Measurements from ENCODE around the gene RFX4. TPM values are rescaled to one million over a fixed set of nuclear protein-coding genes. Genes with fewer than 3 reads are reported as not detected.

The RFX4 gene
- total and polyA plus RNA-seq, 2 donors (not counting 1 experiment from before 2014, with no cell fraction given): not detected

- no peaks in the 10 kb centered on the region for H3K4me1 ChIP-seq (ENCODE audit: control insufficient read depth, extremely low read depth, insufficient read depth, low read length)
- H3K36me3 ChIP-seq (ENCODE audit: control insufficient read depth, insufficient read depth, low read length): no peaks in the 10 kb centered on the region
- H4K20me1 ChIP-seq (ENCODE audit: control insufficient read depth, extremely low read depth, insufficient read depth, low read length): no peaks in the 10 kb centered on the region
- H3K79me2 ChIP-seq (ENCODE audit: control insufficient read depth, insufficient read depth, low read length): no peaks in the 10 kb centered on the region
- TF ChIP-seq EZH2 (IDR thresholded peaks at IDR 0.05; ENCODE audit: low read length, missing control alignments) (no peak), CTCF (conservative IDR thresholded peaks at IDR 0.05 in 1 of 2, IDR thresholded peaks at IDR 0.05 in 1 of 2; ENCODE audit: low read depth in 1 of 2, low read length in 2 of 2) (no peak)
- no peak overlapping the region for H3K4me2 ChIP-seq (ENCODE audit: extremely low read depth, insufficient read depth, low read length)
- no peaks in the 10 kb centered on the region for H3K9me3 ChIP-seq (ENCODE audit: control insufficient read depth, insufficient read depth, low read depth, low read length)
- peaks cover 3% of the 10 kb centered on the region for H3K27me3 ChIP-seq (ENCODE audit: control insufficient read depth, insufficient read depth, low read length)
- no peak overlapping the region for H3K4me3 ChIP-seq (replicated peaks in 1 of 4; ENCODE audit: control extremely low read depth in 1 of 4, insufficient read depth in 1 of 4, low read depth in 3 of 4, low read length in 4 of 4)
- peak in 1 of 2 donors; percentile 64 for DNase-seq (ENCODE audit: low read depth in 2 of 2)
- H3K9ac ChIP-seq (ENCODE audit: insufficient read depth, low read length): no peak overlapping the region
- H2AFZ ChIP-seq (ENCODE audit: low read length): no peak overlapping the region
- no peak overlapping the region for H3K27ac ChIP-seq (ENCODE audit: insufficient read depth, low read length)
Observed at GRCh38 chr12:106739318-106739717, 156.5 kb downstream of the RFX4 start.

GRCh38 chr12:106739815-106740530 is 157.2 kb downstream of the RFX4 start:
- peak; percentile 37 to 66 for DNase-seq (ENCODE audit: low read depth in 2 of 2)
- no peak overlapping the region for H3K4me3 ChIP-seq (replicated peaks in 1 of 4; ENCODE audit: control extremely low read depth in 1 of 4, insufficient read depth in 1 of 4, low read depth in 3 of 4, low read length in 4 of 4)
- H3K9me3 ChIP-seq (ENCODE audit: control insufficient read depth, insufficient read depth, low read depth, low read length): no peaks in the 10 kb centered on the region
- H3K79me2 ChIP-seq (ENCODE audit: control insufficient read depth, insufficient read depth, low read length): no peaks in the 10 kb centered on the region
- H4K20me1 ChIP-seq (ENCODE audit: control insufficient read depth, extremely low read depth, insufficient read depth, low read length): no peaks in the 10 kb centered on the region
- peaks cover 3% of the 10 kb centered on the region for H3K27me3 ChIP-seq (ENCODE audit: control insufficient read depth, insufficient read depth, low read length)
- no peaks in the 10 kb centered on the region for H3K4me1 ChIP-seq (ENCODE audit: control insufficient read depth, extremely low read depth, insufficient read depth, low read length)
- H3K4me2 ChIP-seq (ENCODE audit: extremely low read depth, insufficient read depth, low read length): no peak overlapping the region
- TF ChIP-seq EZH2 (IDR thresholded peaks at IDR 0.05; ENCODE audit: low read length, missing control alignments) (no peak), CTCF (conservative IDR thresholded peaks at IDR 0.05 in 1 of 2, IDR thresholded peaks at IDR 0.05 in 1 of 2; ENCODE audit: low read depth in 1 of 2, low read length in 2 of 2) (no peak)
- no peak overlapping the region for H3K9ac ChIP-seq (ENCODE audit: insufficient read depth, low read length)
- no peak overlapping the region for H3K27ac ChIP-seq (ENCODE audit: insufficient read depth, low read length)
- no peak overlapping the region for H2AFZ ChIP-seq (ENCODE audit: low read length)
- H3K36me3 ChIP-seq (ENCODE audit: control insufficient read depth, insufficient read depth, low read length): no peaks in the 10 kb centered on the region

- Histone ChIP-seq H3K79me2 (ENCODE audit: control insufficient read depth, insufficient read depth, low read length) (no peaks in the 10 kb centered on the region), H3K4me2 (ENCODE audit: extremely low read depth, insufficient read depth, low read length) (no peak overlapping the region), H4K20me1 (ENCODE audit: control insufficient read depth, extremely low read depth, insufficient read depth, low read length) (no peaks in the 10 kb centered on the region), H3K4me1 (ENCODE audit: control insufficient read depth, extremely low read depth, insufficient read depth, low read length) (no peaks in the 10 kb centered on the region), H3K4me3 (replicated peaks in 1 of 4; ENCODE audit: control extremely low read depth in 1 of 4, insufficient read depth in 1 of 4, low read depth in 3 of 4, low read length in 4 of 4) (no peak overlapping the region), H3K27me3 (ENCODE audit: control insufficient read depth, insufficient read depth, low read length) (peaks cover 3% of the 10 kb centered on the region), H3K9me3 (ENCODE audit: control insufficient read depth, insufficient read depth, low read depth, low read length) (no peaks in the 10 kb centered on the region), H3K9ac (ENCODE audit: insufficient read depth, low read length) (no peak overlapping the region), H3K27ac (ENCODE audit: insufficient read depth, low read length) (no peak overlapping the region), H2AFZ (ENCODE audit: low read length) (no peak overlapping the region), H3K36me3 (ENCODE audit: control insufficient read depth, insufficient read depth, low read length) (no peaks in the 10 kb centered on the region)
- TF ChIP-seq CTCF (conservative IDR thresholded peaks at IDR 0.05 in 1 of 2, IDR thresholded peaks at IDR 0.05 in 1 of 2; ENCODE audit: low read depth in 1 of 2, low read length in 2 of 2): no peak
- TF ChIP-seq EZH2 (IDR thresholded peaks at IDR 0.05; ENCODE audit: low read length, missing control alignments): no peak
- no peak for DNase-seq (ENCODE audit: low read depth in 2 of 2)
Observed at GRCh38 chr12:106740818-106741217, 158.0 kb downstream of the RFX4 start.
